Putamen (tissue), 1 donor: ENCODE data around the gene SBSN.
"Not testable (repeated sequence)": the region's sequence is repeated elsewhere in the genome, so short reads cannot be mapped to it uniquely, and the experiment has no call there.

Experiments used
- DNase-seq: peaks from one replicate; pipeline ENCODE4 v3.0.0-alpha.2; 2016; ENCODE audit warnings: low spot score

SBSN gene

GRCh38 chr19:35508129-35508528 lies 20.0 kb downstream of the SBSN start:
- DNase-seq, result no peak

GRCh38 chr19:35507561-35507960 lies 20.6 kb downstream of the SBSN start:
- DNase-seq, result no peak

- no peak for DNase-seq
Observed at GRCh38 chr19:35506011-35506410, 22.1 kb downstream of the SBSN start.

- no peak for DNase-seq
Observed at GRCh38 chr19:35502751-35503150, 25.4 kb downstream of the SBSN start.

GRCh38 chr19:35501684-35502083 lies 26.4 kb downstream of the SBSN start:
- peak; percentile 52 for DNase-seq

GRCh38 chr19:35500611-35501010 lies 27.5 kb downstream of the SBSN start:
- peak; percentile 20 for DNase-seq

- DNase-seq, result no peak
Observed at GRCh38 chr19:35498984-35499527, 29.1 kb downstream of the SBSN start.

- DNase-seq, result no peak
Observed at GRCh38 chr19:35498220-35498619, 29.9 kb downstream of the SBSN start.

GRCh38 chr19:35497406-35497805 lies 30.7 kb downstream of the SBSN start:
- DNase-seq, result no peak

GRCh38 chr19:35495107-35496064 lies 32.7 kb downstream of the SBSN start:
- DNase-seq, result peak; percentile 72

- DNase-seq, result no peak
Observed at GRCh38 chr19:35493971-35494370, 34.1 kb downstream of the SBSN start.

GRCh38 chr19:35491836-35492360 lies 36.2 kb downstream of the SBSN start:
- DNase-seq, result no peak

- no peak for DNase-seq
Observed at GRCh38 chr19:35490364-35490763, 37.7 kb downstream of the SBSN start, which contains the start of gene KRTDAP. Gene KRTDAP (minus strand): TSS chr19:35490464. CDS start chr19:35490442, 22 bp downstream.

GRCh38 chr19:35488677-35489076 lies 39.4 kb downstream of the SBSN start:
- no peak for DNase-seq

- no peak for DNase-seq
Observed at GRCh38 chr19:35487656-35488182, 40.4 kb downstream of the SBSN start.

GRCh38 chr19:35486268-35486708 lies 41.8 kb downstream of the SBSN start:
- no peak for DNase-seq

GRCh38 chr19:35484252-35485036 lies 43.7 kb downstream of the SBSN start:
- DNase-seq, result no peak

GRCh38 chr19:35483089-35483488 lies 45.0 kb downstream of the SBSN start:
- DNase-seq, result no peak

GRCh38 chr19:35478794-35479677 lies 49.1 kb downstream of the SBSN start:
- no peak for DNase-seq

GRCh38 chr19:35476149-35476548 lies 52.0 kb downstream of the SBSN start:
- no peak for DNase-seq

GRCh38 chr19:35474594-35474993 lies 53.5 kb downstream of the SBSN start:
- DNase-seq, result not testable (repeated sequence)
